Ureter (tissue), 1 donor: ENCODE measurements around the gene C12orf60. TPM values are rescaled to one million over a fixed set of nuclear protein-coding genes. Genes with fewer than 3 reads are reported as not detected.
A peak's percentile ranks its signal among the peaks of the same experiment; 100 is the strongest.

ENCODE experiments used
- DNase-seq: peaks from one replicate; pipeline ENCODE4 v3.0.0-alpha.2; 2020; ENCODE audit warnings: low spot score
- total RNA-seq: library from RNA; stranded (reverse); gene quantifications from one replicate; pipeline ENCODE4 v1.2.4, GENCODE V29; 2023
- donor health status: DM: yes; HTN: yes; CAD: no.

Gene C12orf60
- total RNA-seq, 1 donor from 2014 or later: 0.99 TPM

GRCh38 chr12:14836336-14837210 is 33.1 kb downstream of the C12orf60 start:
- DNase-seq: no peak

GRCh38 chr12:14839262-14839661 is 35.8 kb downstream of the C12orf60 start:
- no peak for DNase-seq

- DNase-seq: no peak
Measured at GRCh38 chr12:14840616-14841015, 37.1 kb downstream of the C12orf60 start.

GRCh38 chr12:14841761-14842160 is 38.3 kb downstream of the C12orf60 start:
- no peak for DNase-seq

GRCh38 chr12:14842315-14842714 is 38.8 kb downstream of the C12orf60 start:
- DNase-seq: no peak

GRCh38 chr12:14843425-14843887 is 40.0 kb downstream of the C12orf60 start, which contains the start of gene ART4:
Gene ART4, minus strand, starts transcription at chr12:14843526. Its CDS starts 413 bp downstream, at chr12:14843113.
- DNase-seq: no peak

GRCh38 chr12:14844401-14844800 is 40.9 kb downstream of the C12orf60 start:
- no peak for DNase-seq

GRCh38 chr12:14845350-14845750 is 41.9 kb downstream of the C12orf60 start:
- DNase-seq: peak; percentile 54

GRCh38 chr12:14846042-14846587 is 42.6 kb downstream of the C12orf60 start:
- no peak for DNase-seq

- DNase-seq: no peak
Measured at GRCh38 chr12:14846876-14847580, 43.6 kb downstream of the C12orf60 start.

- no peak for DNase-seq
Measured at GRCh38 chr12:14849661-14850060, 46.2 kb downstream of the C12orf60 start.

- DNase-seq: no peak
Measured at GRCh38 chr12:14850929-14851663, 47.6 kb downstream of the C12orf60 start.

- no peak for DNase-seq
Measured at GRCh38 chr12:14852880-14853279, 49.4 kb downstream of the C12orf60 start.

GRCh38 chr12:14853961-14854360 is 50.5 kb downstream of the C12orf60 start:
- DNase-seq: no peak

GRCh38 chr12:14854586-14855183 is 51.2 kb downstream of the C12orf60 start:
- DNase-seq: no peak

- DNase-seq: no peak
Measured at GRCh38 chr12:14858513-14858912, 55.0 kb downstream of the C12orf60 start.

GRCh38 chr12:14860490-14860889 is 57.0 kb downstream of the C12orf60 start:
- DNase-seq: no peak

- no peak for DNase-seq
Measured at GRCh38 chr12:14868916-14869506, 65.5 kb downstream of the C12orf60 start.

- no peak for DNase-seq
Measured at GRCh38 chr12:14871247-14871646, 67.8 kb downstream of the C12orf60 start.

GRCh38 chr12:14871886-14872285 is 68.4 kb downstream of the C12orf60 start:
- DNase-seq: no peak
